GM12873 (cell line): ENCODE measurements around the gene OARD1.

Source experiments
- CTCF ChIP-seq: IDR thresholded peaks from 2 replicates; pipeline ENCODE4 v1.5.1; 2012; ENCODE audit warnings: low read depth, mild to moderate bottlenecking, moderate library complexity, low read length, control low read depth; ENCODE audit not compliant: insufficient read depth; ENCODE audit errors: missing control alignments

The OARD1 gene

GRCh38 chr6:41097467-41098090 is 25.4 kb upstream of the OARD1 start:
- TF ChIP-seq CTCF, result no peak

GRCh38 chr6:41093729-41094128 is 21.6 kb upstream of the OARD1 start:
- no peak for TF ChIP-seq CTCF

GRCh38 chr6:41092421-41093140 is 20.4 kb upstream of the OARD1 start:
- TF ChIP-seq CTCF, result peak; percentile 28

GRCh38 chr6:41090841-41091761 is 18.9 kb upstream of the OARD1 start:
- no peak for TF ChIP-seq CTCF

GRCh38 chr6:41088451-41088850 is 16.3 kb upstream of the OARD1 start:
- TF ChIP-seq CTCF, result no peak

GRCh38 chr6:41085182-41085581 is 13.0 kb upstream of the OARD1 start:
- no peak for TF ChIP-seq CTCF

GRCh38 chr6:41083072-41083471 is 10.9 kb upstream of the OARD1 start:
- no peak for TF ChIP-seq CTCF
